ENCODE results near the gene LRP8.

LRP8 gene

DNA sequence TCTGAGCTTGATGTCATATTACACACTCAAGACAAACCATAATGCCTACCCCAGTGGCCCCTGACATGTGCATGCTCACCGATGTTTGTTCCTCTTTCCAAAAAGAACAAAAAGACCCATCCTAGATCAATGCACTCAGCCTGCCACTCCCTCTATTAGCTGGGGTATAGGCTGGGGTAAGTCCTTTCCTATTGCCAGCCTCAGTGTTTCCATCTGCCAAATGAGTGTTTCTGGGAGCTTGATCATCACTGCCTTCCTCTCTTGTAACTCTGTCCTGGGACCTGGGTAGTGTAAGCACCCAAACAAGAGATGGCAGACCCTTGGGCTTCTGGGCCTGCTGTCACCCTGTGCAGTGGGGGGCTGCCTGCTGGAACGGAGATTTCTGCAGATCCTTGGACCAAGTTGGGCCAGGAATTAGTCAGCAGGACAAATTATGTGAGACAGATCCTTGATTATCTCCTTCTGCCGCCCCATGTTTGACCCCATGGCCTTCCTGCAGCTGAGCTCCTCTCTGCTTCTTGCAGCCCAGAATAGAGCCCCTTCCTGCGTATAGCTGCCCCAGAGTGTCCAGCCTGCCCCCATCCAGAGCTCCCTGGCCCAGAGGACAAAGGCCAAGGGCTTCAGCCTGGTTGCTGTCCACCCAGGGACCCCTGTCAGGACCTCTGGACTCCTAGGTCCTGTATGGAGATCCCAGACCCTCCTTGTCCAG lies 31.5 kb upstream of the LRP8 start:
- peak; percentile 36 for DNase-seq

- no peak for DNase-seq
Observed at GRCh38 chr1:53356637-53357036, 28.8 kb upstream of the LRP8 start.

GRCh38 chr1:53354119-53354518 lies 26.2 kb upstream of the LRP8 start:
- no peak for DNase-seq

GRCh38 chr1:53352561-53352960 lies 24.7 kb upstream of the LRP8 start:
- DNase-seq: no peak

DNA sequence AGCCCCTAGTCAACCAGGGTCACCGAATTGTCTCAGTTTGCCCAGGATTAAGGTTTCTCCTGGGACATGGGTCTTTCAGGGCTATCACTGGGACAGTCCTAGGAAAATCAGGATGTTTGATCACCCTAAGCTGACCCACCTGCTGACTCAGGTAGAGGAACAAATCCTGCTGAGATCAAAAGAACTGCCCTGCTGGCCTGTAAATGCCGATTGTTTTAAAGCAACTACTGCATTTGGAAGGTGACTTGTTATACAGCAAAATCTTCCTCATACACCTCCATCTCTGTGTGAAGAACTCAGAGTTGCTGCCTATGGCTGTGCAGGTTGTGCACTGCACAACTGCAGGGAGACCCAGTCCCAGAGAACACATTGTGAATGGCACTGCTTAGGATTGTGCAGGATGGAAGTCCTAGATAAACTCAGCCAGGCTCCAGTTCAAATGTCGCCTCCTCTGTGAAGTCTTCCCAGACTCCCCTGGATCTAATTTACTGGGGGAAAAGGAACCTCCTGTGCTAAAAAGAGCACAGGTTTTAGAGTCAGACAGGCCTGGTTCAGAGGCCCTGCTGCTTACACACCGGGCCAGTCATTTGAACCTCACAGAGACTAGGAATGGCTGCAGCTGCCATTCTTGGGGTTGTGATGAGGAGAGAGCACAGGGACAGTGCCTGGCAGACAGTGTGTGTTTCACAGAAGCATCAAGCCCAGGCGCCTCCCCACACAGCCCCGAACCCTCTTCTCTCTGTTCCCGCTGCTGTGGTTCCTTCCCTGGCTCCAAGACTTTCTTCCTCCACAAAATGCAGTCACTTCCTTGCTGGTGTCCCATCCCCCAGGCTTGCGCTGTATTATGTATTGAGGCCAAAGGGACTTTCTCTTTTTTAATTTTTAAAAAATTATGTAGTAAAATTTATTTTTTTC lies 23.2 kb upstream of the LRP8 start:
- DNase-seq: peak; percentile 41

DNA sequence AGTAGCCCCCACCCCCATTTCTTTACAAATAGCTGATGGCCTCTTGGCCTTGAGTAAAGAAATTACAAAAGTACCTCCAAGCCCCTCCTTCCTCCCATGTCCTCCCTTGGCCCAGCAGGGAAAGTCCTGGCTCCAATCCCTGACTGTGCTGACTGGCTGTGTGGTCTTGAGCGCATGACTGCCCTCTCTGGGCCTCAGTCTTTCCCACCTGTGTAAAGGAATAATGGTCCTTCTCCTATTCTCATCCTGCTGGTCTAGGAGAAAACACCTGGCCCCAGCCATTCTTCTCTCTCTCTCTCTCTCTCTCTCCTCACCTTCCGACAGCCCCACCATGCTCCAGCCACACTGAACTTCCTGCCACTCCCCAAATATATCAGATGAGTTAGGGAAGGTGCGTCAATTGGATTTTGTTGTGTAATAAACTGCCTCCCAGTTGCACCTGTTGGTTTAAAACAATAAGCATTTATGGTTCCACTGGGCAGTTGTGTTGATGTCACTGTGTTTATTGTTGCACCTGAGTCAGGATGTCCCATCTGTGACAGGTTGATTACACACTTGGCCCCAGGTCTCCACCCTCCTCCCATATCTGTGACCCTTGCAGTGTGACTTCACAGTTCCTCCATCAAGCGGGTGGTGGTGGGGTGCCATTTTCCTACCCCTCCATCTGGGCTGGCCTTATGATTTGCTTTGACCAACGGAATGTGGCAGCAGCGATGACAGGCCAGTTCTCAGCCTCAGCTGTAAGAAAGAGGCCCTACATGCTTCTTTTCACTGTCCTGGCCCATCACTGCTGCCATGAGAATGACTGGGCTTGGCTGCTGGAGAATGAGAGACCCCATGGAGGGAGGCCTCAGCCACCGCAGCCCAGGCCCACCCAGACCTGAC lies 22.3 kb upstream of the LRP8 start:
- peak; percentile 44 for DNase-seq

DNA sequence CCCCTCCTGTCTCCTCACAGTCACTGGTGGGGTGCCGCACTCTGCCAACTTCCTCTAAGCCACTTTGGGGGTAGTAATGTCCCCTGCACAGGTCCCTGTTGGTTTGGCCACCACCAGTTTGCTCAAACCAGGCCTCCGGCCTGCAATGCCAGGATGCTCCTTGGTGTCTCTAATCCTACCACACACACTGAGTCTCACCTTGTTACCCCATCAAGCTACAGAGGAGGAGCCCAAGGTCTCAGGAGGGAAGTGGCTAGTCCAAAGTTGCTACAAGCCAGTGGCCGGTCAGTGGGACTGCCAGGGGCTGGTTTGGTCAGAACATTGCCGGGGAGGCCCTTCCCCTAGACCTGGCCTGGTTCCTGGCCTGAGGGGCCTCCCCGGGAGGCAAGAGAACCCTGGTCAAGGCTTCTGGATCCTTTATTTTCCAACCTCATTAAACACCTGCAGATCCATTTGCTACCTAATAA lies 21.5 kb upstream of the LRP8 start:
- peak; percentile 28 for DNase-seq

DNA sequence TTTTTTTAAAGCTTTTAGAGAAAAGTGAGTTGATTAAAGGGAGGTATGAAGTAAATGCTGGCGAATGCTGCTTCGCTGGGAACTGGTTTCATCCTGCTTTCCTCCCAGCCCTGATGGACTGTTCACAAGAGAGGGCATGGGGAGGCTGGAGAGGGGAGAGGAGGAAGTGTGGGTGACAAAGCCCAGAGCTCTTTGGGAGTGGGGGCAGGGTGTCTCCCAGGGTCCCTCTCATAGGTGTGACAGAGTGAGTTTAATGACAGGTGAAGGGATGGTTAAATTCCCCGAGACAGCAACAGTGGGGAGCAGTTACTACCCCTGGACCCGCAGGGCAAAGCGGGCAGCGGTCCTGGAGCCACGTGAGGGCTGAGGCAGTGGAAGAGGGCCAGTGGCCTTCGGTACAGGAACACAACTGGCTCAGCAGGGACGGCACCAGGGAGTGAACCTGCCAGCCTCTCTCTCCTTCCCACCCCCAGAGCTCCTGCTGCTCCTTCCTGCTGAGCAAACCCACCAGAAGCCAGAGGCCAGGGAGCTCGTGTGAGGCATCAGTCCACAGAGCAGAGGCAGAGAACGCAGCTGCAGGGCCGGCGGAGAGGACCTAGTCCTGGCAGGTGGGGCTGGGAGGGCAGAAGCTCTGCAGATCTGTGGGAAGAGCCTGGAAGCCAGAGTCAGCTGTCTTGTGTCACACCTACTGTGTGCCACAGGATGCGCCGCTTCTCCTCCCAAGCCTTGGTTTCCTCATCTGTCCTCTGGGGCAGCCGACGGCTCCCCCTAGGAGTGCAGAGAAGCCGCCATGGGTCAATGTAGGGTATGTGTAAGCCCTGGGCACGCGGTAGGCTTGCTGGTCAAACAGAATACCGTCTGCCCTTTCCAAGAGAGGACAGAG lies 20.9 kb upstream of the LRP8 start:
- peak; percentile 37 for DNase-seq

DNA sequence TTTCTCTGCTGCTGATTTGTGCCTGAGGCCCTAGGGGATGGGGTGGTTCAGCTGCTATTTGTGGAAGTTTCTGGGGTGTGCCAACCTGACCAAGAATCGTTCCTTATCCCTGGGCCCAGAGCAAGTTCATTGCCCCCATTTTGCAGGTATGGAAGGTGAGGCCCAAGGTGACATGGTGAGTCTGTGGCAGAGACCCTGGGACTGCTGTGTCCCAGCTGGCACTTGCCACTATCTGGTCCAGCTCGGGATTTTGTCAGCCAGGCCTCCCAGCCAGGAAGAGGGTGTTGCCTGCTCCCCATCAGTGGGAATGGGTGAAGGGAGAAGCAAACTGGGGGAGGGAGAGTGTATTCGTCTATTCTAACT lies 18.9 kb upstream of the LRP8 start:
- peak; percentile 51 for DNase-seq

- DNase-seq: peak; percentile 37
Observed at GRCh38 chr1:53345996-53346813, 18.3 kb upstream of the LRP8 start.

DNA sequence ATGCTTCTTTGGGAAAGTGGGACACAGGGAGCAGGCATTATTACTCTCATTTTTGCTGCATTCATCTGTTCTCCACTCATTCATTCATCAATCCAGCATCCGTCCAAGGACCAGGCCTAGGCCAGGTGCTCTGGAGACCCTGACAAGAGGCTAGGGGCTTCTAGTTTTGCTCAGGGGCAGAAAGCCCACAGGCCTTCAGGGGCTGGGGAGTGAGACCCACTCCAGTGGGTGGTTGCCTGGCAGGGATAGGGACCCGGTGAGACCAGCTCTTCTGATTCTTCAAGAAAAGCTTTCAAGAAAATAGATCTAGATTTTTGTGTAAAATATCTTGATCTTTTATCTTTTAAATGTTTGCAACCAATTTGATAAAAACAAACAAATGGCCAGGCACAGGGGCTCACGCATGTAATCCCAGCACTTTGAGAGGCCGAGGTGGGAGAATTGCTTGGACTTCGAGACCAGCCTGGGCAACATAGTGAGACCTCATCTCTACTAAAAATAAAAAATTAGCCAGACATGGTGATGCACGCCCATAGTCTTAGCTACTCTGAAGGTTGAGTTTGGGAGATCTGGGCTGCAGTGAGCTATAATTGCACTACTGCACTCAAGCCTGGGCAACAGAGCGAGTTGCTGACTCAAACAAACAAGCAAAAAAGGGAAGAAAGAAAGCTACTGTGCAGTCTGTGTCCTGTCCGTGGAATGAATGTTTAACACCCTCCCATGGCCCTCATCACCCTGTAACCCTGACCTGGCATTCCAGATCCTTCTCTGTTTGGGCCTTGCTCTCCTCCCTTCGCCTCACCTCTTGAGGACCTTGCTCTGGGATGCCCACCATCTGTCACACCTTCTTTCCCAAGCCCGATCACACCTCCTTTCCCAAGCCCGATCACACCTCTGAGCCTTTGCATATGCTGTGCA lies 17.3 kb upstream of the LRP8 start:
- peak; percentile 33 for DNase-seq

GRCh38 chr1:53343831-53344668 lies 16.2 kb upstream of the LRP8 start:
- DNase-seq: peak; percentile 46

GRCh38 chr1:53342735-53343470 lies 15.0 kb upstream of the LRP8 start:
- DNase-seq: peak; percentile 39

- DNase-seq: peak; percentile 50
Observed at GRCh38 chr1:53341961-53342707, 14.3 kb upstream of the LRP8 start.

DNA sequence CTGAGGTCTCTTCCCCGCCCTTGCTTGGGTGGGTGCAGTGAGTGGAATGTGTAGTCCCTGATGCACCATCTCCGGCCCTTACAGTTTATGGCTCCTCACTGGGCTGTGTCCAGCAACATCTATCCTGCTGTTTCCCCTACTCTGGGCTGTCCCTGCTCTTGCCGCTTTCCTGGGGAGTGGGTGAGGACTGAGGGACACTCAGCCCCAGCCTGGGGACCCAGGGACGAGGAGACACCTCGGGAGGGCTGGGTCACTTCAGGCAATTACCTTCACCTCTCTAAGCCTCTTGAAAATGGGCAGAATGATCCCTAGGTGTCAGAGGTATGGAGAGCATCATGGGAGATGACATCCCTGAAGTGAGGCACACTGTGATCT lies 13.6 kb upstream of the LRP8 start:
- DNase-seq: no peak

- peak; percentile 74 for DNase-seq
Observed at GRCh38 chr1:53340660-53341520, 13.0 kb upstream of the LRP8 start.
